Liver (tissue), 9 donors: ENCODE measurements around the gene NBEA. TPM values are rescaled to one million over a fixed set of nuclear protein-coding genes. Genes with fewer than 3 reads are reported as not detected.

Experiments
- DNase-seq: peaks from one replicate; pipeline ENCODE4 v3.0.0-alpha.2; 2017; ENCODE audit warnings: low spot score
- H3K27ac ChIP-seq, 2 donors: one replicate each; pipeline ENCODE4 v1.7.0; 2013; ENCODE audit warnings: inconsistent platforms in 2 of 2, low read length in 2 of 2, control low read depth in 1 of 2, low read depth in 1 of 2, mild to moderate bottlenecking in 1 of 2
- H3K27me3 ChIP-seq, 4 donors: one replicate each; pipeline versions ENCODE4 v1.6.1 to v1.7.0; 2013; ENCODE audit warnings: low read length in 3 of 4, inconsistent platforms in 1 of 4, mild to moderate bottlenecking in 1 of 4, moderate library complexity in 1 of 4; ENCODE audit not compliant: control insufficient read depth in 4 of 4, insufficient read depth in 4 of 4
- H3K36me3 ChIP-seq, 4 donors: one replicate each; pipeline versions ENCODE4 v1.6.1 to v1.7.0; 2013; ENCODE audit warnings: low read length in 3 of 4, mild to moderate bottlenecking in 3 of 4, low read depth in 1 of 4, moderate library complexity in 1 of 4; ENCODE audit not compliant: control insufficient read depth in 4 of 4, insufficient read depth in 3 of 4
- H3K4me1 ChIP-seq, 4 donors: one replicate each; pipeline versions ENCODE4 v1.6.1 to v1.7.0; 2013; ENCODE audit warnings: low read length in 3 of 4, mild to moderate bottlenecking in 3 of 4, moderate library complexity in 1 of 4; ENCODE audit not compliant: control insufficient read depth in 4 of 4, insufficient read depth in 4 of 4
- H3K4me3 ChIP-seq, 3 donors: one replicate each; pipeline versions ENCODE4 v1.6.1 to v1.7.0; 2013; ENCODE audit warnings: low read length in 3 of 3, control low read depth in 1 of 3, low read depth in 1 of 3, mild to moderate bottlenecking in 1 of 3
- H3K9ac ChIP-seq, 2 donors: one replicate each; pipeline ENCODE4 v1.7.0; 2013; ENCODE audit warnings: low read length in 2 of 2, mild to moderate bottlenecking in 2 of 2, moderate library complexity in 2 of 2, control low read depth in 1 of 2, low read depth in 1 of 2
- H3K9me3 ChIP-seq, 4 donors: one replicate each; pipeline versions ENCODE4 v1.6.1 to v1.7.0; 2013; ENCODE audit warnings: low read length in 3 of 4; ENCODE audit not compliant: control insufficient read depth in 4 of 4
- EGR1 ChIP-seq, 2 donors: IDR thresholded peaks; 2 replicates each; pipeline ENCODE4 v1.6.1; 2016 to 2018; ENCODE audit warnings: antibody characterized with exemption in 2 of 2, low read depth in 2 of 2
- FOXA1 ChIP-seq: IDR thresholded peaks from 2 replicates; pipeline ENCODE4 v1.6.1; 2016; ENCODE audit warnings: antibody characterized with exemption
- FOXA2 ChIP-seq: IDR thresholded peaks from 2 replicates; pipeline ENCODE4 v1.6.1; 2016; ENCODE audit warnings: antibody characterized with exemption
- GABPA ChIP-seq, 2 donors: IDR thresholded peaks in 1 of 2; conservative IDR thresholded peaks in 1 of 2; 2 replicates each; pipeline ENCODE4 v1.6.1; 2016; ENCODE audit warnings: antibody characterized with exemption in 2 of 2, mild to moderate bottlenecking in 1 of 2, moderate library complexity in 1 of 2
- HNF4A ChIP-seq, 2 donors: conservative IDR thresholded peaks; 2 replicates each; pipeline ENCODE4 v1.6.1; 2016; ENCODE audit warnings: antibody characterized with exemption in 2 of 2, mild to moderate bottlenecking in 2 of 2
- HNF4G ChIP-seq: IDR thresholded peaks from 2 replicates; pipeline ENCODE4 v1.6.1; 2016; ENCODE audit warnings: antibody characterized with exemption
- JUND ChIP-seq, 2 donors: IDR thresholded peaks; 2 replicates each; pipeline ENCODE4 v1.6.1; 2016; ENCODE audit warnings: antibody characterized with exemption in 2 of 2
- MAX ChIP-seq: IDR thresholded peaks from 2 replicates; pipeline ENCODE4 v1.6.1; 2016; ENCODE audit warnings: antibody characterized with exemption
- NR2F2 ChIP-seq: IDR thresholded peaks from 2 replicates; pipeline ENCODE4 v1.6.1; 2016; ENCODE audit warnings: antibody characterized with exemption
- RAD21 ChIP-seq, 2 donors: IDR thresholded peaks; 2 replicates each; pipeline ENCODE4 v1.6.1; 2016; ENCODE audit warnings: antibody characterized with exemption in 2 of 2, mild to moderate bottlenecking in 2 of 2
- RXRA ChIP-seq, 2 donors: IDR thresholded peaks; 2 replicates each; pipeline ENCODE4 v1.6.1; 2017 to 2018; ENCODE audit warnings: antibody characterized with exemption in 2 of 2, mild to moderate bottlenecking in 1 of 2
- SP1 ChIP-seq: IDR thresholded peaks from 2 replicates; pipeline ENCODE4 v1.6.1; 2018; ENCODE audit warnings: antibody characterized with exemption, mild to moderate bottlenecking
- TAF1 ChIP-seq: conservative IDR thresholded peaks from 2 replicates; pipeline ENCODE4 v1.6.1; 2016; ENCODE audit warnings: antibody characterized with exemption, mild to moderate bottlenecking
- YY1 ChIP-seq: IDR thresholded peaks from 2 replicates; pipeline ENCODE4 v1.6.1; 2016; ENCODE audit warnings: antibody characterized with exemption, mild to moderate bottlenecking
- ZBTB33 ChIP-seq: IDR thresholded peaks from 2 replicates; pipeline ENCODE4 v1.6.1; 2016; ENCODE audit warnings: antibody characterized with exemption
- WGBS: extraction: QIAGEN DNeasy Blood & Tissue Kit; methylation state at CpG from one replicate; pipeline ENCODE4 v1.1.7; 2013; 5-methylcytosine and 5-hydroxymethylcytosine counted together
- polyA plus RNA-seq, 2 donors: library from polyadenylated mRNA; stranded (reverse) in 1 of 2; unstranded in 1 of 2; fragments of 200-250 nt in 1 of 2; fragments of >200 nt in 1 of 2; fragmentation: Nextera tagmentation in 1 of 2; extraction: Ambion mirVana in 1 of 2; gene quantifications; one replicate each; pipeline versions ENCODE4 v1.2.1 to v1.2.3, GENCODE V29; 2013 to 2015
- total RNA-seq, 2 donors: library from RNA; depleted of rRNA; stranded (reverse); fragments of >200 nt; gene quantifications; one replicate each; pipeline ENCODE4 v1.2.3, GENCODE V29; 2014
- TF ChIP-seq, protein P1 (sequence below): IDR thresholded peaks from 2 replicates; pipeline ENCODE4 v1.6.1; 2016; ENCODE audit warnings: antibody characterized with exemption
- TF ChIP-seq, protein P2 (sequence below): fragments of 150-350 bp; IDR thresholded peaks from 2 replicates; pipeline ENCODE4 v1.5.1; 2017; ENCODE audit warnings: improper control_type of control experiment, low read depth, low read length; ENCODE audit not compliant: missing input control
- TF ChIP-seq, protein P3 (sequence below): IDR thresholded peaks from 2 replicates; pipeline ENCODE4 v1.6.1; 2016; ENCODE audit warnings: antibody characterized with exemption, mild to moderate bottlenecking
- donor health status: healthy.
- donor health status: healthy.
- donor health status: healthy.
- donor health status: healthy.
- donor health status: healthy.

Gene NBEA
- total and polyA plus RNA-seq, 4 donors: 0.24 to 3.5 (median 1.4) TPM

- Histone ChIP-seq H3K9ac (no peak overlapping the region), H3K27ac (no peak overlapping the region), H3K4me3 (no peak overlapping the region), H3K4me1 (no peaks in the 10 kb centered on the region), H3K9me3 (no peaks in the 10 kb centered on the region), H3K36me3 (no peaks in the 10 kb centered on the region), H3K27me3 (no peaks in the 10 kb centered on the region)
- no peak for TF ChIP-seq YY1
- TF ChIP-seq FOXA2: no peak
- TF ChIP-seq RXRA (IDR thresholded peaks at IDR 0.05): no peak
- TF ChIP-seq RAD21 (IDR thresholded peaks at IDR 0.05): no peak
- TF ChIP-seq GABPA (IDR thresholded peaks at IDR 0.05 in 1 of 2, conservative IDR thresholded peaks at IDR 0.05 in 1 of 2): no peak
- TF ChIP-seq SP1: no peak
- 73% methylated on average over 1 of the region's 1 CpG for WGBS
- no peak for DNase-seq
Measured at GRCh38 chr13:35455022-35455421, 513.0 kb downstream of the NBEA start.

GRCh38 chr13:35457258-35457657 lies 515.2 kb downstream of the NBEA start:
- no peaks in the 10 kb centered on the region for H3K36me3 ChIP-seq
- DNase-seq: no peak
- no peak overlapping the region for H3K4me3 ChIP-seq
- no peak overlapping the region for H3K27ac ChIP-seq
- TF ChIP-seq GABPA (IDR thresholded peaks at IDR 0.05 in 1 of 2, conservative IDR thresholded peaks at IDR 0.05 in 1 of 2): no peak
- no peak for TF ChIP-seq MAX
- no peak for TF ChIP-seq ZBTB33
- no peak for TF ChIP-seq RXRA (IDR thresholded peaks at IDR 0.05)
- TF ChIP-seq, protein P1, sequence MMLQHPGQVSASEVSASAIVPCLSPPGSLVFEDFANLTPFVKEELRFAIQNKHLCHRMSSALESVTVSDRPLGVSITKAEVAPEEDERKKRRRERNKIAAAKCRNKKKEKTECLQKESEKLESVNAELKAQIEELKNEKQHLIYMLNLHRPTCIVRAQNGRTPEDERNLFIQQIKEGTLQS: no peak
- TF ChIP-seq HNF4A (conservative IDR thresholded peaks at IDR 0.05): no peak
- TF ChIP-seq FOXA2: no peak
- TF ChIP-seq SP1: no peak
- no peak for TF ChIP-seq TAF1
- no peak for TF ChIP-seq RAD21 (IDR thresholded peaks at IDR 0.05)
- TF ChIP-seq YY1: no peak
- TF ChIP-seq, protein P2, sequence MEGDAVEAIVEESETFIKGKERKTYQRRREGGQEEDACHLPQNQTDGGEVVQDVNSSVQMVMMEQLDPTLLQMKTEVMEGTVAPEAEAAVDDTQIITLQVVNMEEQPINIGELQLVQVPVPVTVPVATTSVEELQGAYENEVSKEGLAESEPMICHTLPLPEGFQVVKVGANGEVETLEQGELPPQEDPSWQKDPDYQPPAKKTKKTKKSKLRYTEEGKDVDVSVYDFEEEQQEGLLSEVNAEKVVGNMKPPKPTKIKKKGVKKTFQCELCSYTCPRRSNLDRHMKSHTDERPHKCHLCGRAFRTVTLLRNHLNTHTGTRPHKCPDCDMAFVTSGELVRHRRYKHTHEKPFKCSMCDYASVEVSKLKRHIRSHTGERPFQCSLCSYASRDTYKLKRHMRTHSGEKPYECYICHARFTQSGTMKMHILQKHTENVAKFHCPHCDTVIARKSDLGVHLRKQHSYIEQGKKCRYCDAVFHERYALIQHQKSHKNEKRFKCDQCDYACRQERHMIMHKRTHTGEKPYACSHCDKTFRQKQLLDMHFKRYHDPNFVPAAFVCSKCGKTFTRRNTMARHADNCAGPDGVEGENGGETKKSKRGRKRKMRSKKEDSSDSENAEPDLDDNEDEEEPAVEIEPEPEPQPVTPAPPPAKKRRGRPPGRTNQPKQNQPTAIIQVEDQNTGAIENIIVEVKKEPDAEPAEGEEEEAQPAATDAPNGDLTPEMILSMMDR: no peak
- no peak for TF ChIP-seq EGR1 (IDR thresholded peaks at IDR 0.05; ENCODE audit: low read depth in 2 of 2)
- no peak for TF ChIP-seq NR2F2
- TF ChIP-seq, protein P3, sequence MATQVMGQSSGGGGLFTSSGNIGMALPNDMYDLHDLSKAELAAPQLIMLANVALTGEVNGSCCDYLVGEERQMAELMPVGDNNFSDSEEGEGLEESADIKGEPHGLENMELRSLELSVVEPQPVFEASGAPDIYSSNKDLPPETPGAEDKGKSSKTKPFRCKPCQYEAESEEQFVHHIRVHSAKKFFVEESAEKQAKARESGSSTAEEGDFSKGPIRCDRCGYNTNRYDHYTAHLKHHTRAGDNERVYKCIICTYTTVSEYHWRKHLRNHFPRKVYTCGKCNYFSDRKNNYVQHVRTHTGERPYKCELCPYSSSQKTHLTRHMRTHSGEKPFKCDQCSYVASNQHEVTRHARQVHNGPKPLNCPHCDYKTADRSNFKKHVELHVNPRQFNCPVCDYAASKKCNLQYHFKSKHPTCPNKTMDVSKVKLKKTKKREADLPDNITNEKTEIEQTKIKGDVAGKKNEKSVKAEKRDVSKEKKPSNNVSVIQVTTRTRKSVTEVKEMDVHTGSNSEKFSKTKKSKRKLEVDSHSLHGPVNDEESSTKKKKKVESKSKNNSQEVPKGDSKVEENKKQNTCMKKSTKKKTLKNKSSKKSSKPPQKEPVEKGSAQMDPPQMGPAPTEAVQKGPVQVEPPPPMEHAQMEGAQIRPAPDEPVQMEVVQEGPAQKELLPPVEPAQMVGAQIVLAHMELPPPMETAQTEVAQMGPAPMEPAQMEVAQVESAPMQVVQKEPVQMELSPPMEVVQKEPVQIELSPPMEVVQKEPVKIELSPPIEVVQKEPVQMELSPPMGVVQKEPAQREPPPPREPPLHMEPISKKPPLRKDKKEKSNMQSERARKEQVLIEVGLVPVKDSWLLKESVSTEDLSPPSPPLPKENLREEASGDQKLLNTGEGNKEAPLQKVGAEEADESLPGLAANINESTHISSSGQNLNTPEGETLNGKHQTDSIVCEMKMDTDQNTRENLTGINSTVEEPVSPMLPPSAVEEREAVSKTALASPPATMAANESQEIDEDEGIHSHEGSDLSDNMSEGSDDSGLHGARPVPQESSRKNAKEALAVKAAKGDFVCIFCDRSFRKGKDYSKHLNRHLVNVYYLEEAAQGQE: no peak
- TF ChIP-seq FOXA1: no peak
- no peak for TF ChIP-seq HNF4G
- no peak for TF ChIP-seq JUND (IDR thresholded peaks at IDR 0.05)
- H3K27me3 ChIP-seq: no peaks in the 10 kb centered on the region
- WGBS: 97% methylated on average over 3 of the region's 3 CpGs
- H3K9me3 ChIP-seq: no peaks in the 10 kb centered on the region
- no peak overlapping the region for H3K9ac ChIP-seq
- H3K4me1 ChIP-seq: no peaks in the 10 kb centered on the region
